Astrocyte (in vitro differentiated cells and primary cell): ENCODE measurements around the gene VAC14.

Source experiments
- CTCF ChIP-seq: IDR thresholded peaks from 2 replicates; pipeline ENCODE4 v1.5.1; 2011; ENCODE audit warnings: low read depth, mild to moderate bottlenecking, inconsistent platforms, low read length, moderate library complexity; ENCODE audit not compliant: insufficient read depth
- EZH2 ChIP-seq: IDR thresholded peaks from 2 replicates; pipeline ENCODE4 v1.6.1; 2012; ENCODE audit warnings: mild to moderate bottlenecking, low read length, inconsistent platforms; ENCODE audit not compliant: insufficient read depth

- TF ChIP-seq CTCF (no peak), EZH2 (no peak)
These were observed 161.9 kb downstream of the VAC14 start for GRCh38 chr16:70638814-70639792.
